ENCODE results near the gene SMCO3. TPM values are rescaled to one million over a fixed set of nuclear protein-coding genes. Genes with fewer than 3 reads are reported as not detected.
A peak's percentile ranks its signal among the peaks of the same experiment; 100 is the strongest.

Gene SMCO3
- total and polyA plus RNA-seq, 2 of the 13 experiments (the other 11 are each of a cell fraction or from before 2014, with no cell fraction given), result 0.29 to 0.42 TPM

DNA sequence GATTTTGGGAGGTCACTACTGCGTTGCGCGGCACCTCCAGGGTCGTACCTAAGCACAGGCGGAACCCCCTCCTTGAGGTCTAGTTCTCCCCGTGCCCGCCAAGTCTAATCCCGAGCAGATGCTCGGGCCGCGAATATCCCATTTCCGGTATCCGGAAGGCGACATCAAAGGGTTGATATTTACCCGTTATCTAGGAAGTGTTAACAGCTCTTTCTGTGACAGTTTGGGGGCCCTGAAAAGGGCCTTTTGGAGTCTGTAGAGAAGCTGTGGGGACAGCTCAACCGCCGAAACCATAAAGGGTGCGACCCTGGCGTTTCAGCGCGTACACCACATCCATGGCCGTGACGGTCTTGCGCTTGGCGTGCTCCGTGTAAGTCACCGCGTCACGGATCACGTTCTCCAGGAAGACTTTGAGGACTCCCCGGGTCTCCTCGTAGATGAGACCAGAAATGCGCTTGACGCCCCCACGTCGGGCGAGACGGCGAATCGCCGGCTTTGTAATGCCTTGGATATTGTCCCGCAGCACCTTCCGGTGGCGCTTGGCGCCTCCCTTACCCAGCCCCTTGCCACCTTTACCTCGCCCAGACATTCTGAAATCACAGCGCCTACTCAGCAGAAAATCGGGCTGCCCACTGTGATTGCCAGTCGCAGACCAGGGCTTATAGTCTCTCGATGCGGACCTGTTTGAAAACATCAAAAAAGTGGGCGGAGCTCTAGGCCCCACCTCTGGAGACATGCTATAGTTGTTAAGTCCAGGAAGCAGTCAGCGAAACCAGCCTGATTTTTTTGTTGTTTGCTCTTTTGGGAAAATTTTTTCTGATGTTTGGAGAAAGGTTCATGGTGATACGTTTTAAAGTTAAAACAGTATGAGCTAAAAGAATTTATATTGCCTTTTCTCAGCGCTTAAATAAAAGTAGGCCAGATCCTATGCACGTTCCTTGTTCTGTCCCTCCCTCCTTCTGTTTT, 43.2 kb downstream of the SMCO3 start (continued):
- no peak; the same call in 1 of the 2 replicates for TF ChIP-seq ZNF292 (CRISPR knock-in tag; IDR thresholded peaks at IDR 0.05; ENCODE audit: borderline replicate concordance, low read depth)
- TF ChIP-seq, protein P1, sequence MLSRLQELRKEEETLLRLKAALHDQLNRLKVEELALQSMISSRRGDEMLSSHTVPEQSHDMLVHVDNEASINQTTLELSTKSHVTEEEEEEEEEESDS (CRISPR knock-in tag; IDR thresholded peaks at IDR 0.05; ENCODE audit: borderline replicate concordance), result peak; percentile 67; the same call in 1 of the 2 replicates
- no peak for TF ChIP-seq ZNF296 (CRISPR knock-in tag; conservative IDR thresholded peaks at IDR 0.05)
- no peak for TF ChIP-seq STAT5B (CRISPR knock-in tag; IDR thresholded peaks at IDR 0.05)
- TF ChIP-seq ZBTB8A (CRISPR knock-in tag; IDR thresholded peaks at IDR 0.05; ENCODE audit: borderline replicate concordance, low read depth), result no peak
- no peak for TF ChIP-seq ETV6 (CRISPR knock-in tag; conservative IDR thresholded peaks at IDR 0.05)
- no peak; the same call in 1 of the 2 replicates for TF ChIP-seq MTA1 (CRISPR knock-in tag; IDR thresholded peaks at IDR 0.05; ENCODE audit: borderline replicate concordance)
- no peak for TF ChIP-seq ELK4 (CRISPR knock-in tag; IDR thresholded peaks at IDR 0.05; ENCODE audit: borderline replicate concordance)
- peak; percentile 58; the same call in 1 of the 2 replicates for TF ChIP-seq ZC3H4 (CRISPR knock-in tag; IDR thresholded peaks at IDR 0.05; ENCODE audit: borderline replicate concordance)
- peak; percentile 32; the same call in 1 of the 2 replicates for TF ChIP-seq RARA (CRISPR knock-in tag; IDR thresholded peaks at IDR 0.05)
- no peak for TF ChIP-seq SMARCE1 (IDR thresholded peaks at IDR 0.05; ENCODE audit: borderline replicate concordance)
- TF ChIP-seq PAF1 (CRISPR knock-in tag; IDR thresholded peaks at IDR 0.05), result no peak; the same call in 1 of the 2 replicates
- no peak; the same call in 1 of the 2 replicates for TF ChIP-seq CHD4 (IDR thresholded peaks at IDR 0.05; ENCODE audit: borderline replicate concordance, low read length)
- no peak for TF ChIP-seq LCORL (IDR thresholded peaks at IDR 0.05)
- TF ChIP-seq LCORL (CRISPR knock-in tag; IDR thresholded peaks at IDR 0.05), result no peak; the same call in 1 of the 2 replicates
- TF ChIP-seq TRAFD1 (CRISPR knock-in tag; IDR thresholded peaks at IDR 0.05; ENCODE audit: borderline replicate concordance), result no peak
- TF ChIP-seq, protein P2, sequence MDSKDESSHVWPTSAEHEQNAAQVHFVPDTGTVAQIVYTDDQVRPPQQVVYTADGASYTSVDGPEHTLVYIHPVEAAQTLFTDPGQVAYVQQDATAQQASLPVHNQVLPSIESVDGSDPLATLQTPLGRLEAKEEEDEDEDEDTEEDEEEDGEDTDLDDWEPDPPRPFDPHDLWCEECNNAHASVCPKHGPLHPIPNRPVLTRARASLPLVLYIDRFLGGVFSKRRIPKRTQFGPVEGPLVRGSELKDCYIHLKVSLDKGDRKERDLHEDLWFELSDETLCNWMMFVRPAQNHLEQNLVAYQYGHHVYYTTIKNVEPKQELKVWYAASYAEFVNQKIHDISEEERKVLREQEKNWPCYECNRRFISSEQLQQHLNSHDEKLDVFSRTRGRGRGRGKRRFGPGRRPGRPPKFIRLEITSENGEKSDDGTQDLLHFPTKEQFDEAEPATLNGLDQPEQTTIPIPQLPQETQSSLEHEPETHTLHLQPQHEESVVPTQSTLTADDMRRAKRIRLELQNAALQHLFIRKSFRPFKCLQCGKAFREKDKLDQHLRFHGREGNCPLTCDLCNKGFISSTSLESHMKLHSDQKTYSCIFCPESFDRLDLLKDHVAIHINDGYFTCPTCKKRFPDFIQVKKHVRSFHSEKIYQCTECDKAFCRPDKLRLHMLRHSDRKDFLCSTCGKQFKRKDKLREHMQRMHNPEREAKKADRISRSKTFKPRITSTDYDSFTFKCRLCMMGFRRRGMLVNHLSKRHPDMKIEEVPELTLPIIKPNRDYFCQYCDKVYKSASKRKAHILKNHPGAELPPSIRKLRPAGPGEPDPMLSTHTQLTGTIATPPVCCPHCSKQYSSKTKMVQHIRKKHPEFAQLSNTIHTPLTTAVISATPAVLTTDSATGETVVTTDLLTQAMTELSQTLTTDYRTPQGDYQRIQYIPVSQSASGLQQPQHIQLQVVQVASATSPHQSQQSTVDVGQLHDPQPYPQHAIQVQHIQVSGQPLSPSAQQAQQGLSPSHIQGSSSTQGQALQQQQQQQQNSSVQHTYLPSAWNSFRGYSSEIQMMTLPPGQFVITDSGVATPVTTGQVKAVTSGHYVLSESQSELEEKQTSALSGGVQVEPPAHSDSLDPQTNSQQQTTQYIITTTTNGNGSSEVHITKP (CRISPR knock-in tag; IDR thresholded peaks at IDR 0.05; ENCODE audit: low read depth), result peak; percentile 53; the same call in 1 of the 2 replicates
- TF ChIP-seq, protein P3, sequence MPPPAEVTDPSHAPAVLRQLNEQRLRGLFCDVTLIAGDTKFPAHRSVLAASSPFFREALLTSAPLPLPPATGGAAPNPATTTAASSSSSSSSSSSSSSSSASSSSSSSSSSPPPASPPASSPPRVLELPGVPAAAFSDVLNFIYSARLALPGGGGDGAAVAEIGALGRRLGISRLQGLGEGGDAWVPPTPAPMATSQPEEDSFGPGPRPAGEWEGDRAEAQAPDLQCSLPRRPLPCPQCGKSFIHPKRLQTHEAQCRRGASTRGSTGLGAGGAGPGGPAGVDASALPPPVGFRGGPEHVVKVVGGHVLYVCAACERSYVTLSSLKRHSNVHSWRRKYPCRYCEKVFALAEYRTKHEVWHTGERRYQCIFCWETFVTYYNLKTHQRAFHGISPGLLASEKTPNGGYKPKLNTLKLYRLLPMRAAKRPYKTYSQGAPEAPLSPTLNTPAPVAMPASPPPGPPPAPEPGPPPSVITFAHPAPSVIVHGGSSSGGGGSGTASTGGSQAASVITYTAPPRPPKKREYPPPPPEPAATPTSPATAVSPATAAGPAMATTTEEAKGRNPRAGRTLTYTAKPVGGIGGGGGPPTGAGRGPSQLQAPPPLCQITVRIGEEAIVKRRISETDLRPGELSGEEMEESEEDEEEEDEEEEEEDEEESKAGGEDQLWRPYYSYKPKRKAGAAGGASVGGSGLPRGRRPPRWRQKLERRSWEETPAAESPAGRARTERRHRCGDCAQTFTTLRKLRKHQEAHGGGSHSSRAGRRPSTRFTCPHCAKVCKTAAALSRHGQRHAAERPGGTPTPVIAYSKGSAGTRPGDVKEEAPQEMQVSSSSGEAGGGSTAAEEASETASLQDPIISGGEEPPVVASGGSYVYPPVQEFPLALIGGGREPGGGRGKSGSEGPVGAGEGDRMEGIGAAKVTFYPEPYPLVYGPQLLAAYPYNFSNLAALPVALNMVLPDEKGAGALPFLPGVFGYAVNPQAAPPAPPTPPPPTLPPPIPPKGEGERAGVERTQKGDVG (CRISPR knock-in tag; IDR thresholded peaks at IDR 0.05; ENCODE audit: borderline replicate concordance), result no peak
